Transverse colon (tissue), 4 donors: ENCODE data around the gene SUPT16H.

Experiments
- CTCF ChIP-seq, 5 experiments: fragments of 200-600 bp in 3 of 5; fragments of 450-650 bp in 2 of 5; sonication (generic) in 3 of 5; IDR thresholded peaks; 1 replicate in 2 of 5; 2 replicates in 3 of 5; pipeline ENCODE4 v1.5.1; 2016 to 2017; ENCODE audit warnings: antibody characterized with exemption in 5 of 5, inconsistent platforms in 3 of 5, mild to moderate bottlenecking in 2 of 5, moderate library complexity in 1 of 5
- EP300 ChIP-seq: sonication (generic); formaldehyde crosslinking; IDR thresholded peaks from one replicate; pipeline ENCODE4 v1.6.1; 2017; ENCODE audit warnings: antibody characterized with exemption, low read depth
- POLR2A ChIP-seq: fragments of 450-650 bp; IDR thresholded peaks from one replicate; pipeline ENCODE4 v1.6.1; 2016; ENCODE audit warnings: antibody characterized with exemption, mild to moderate bottlenecking, moderate library complexity
- POLR2AphosphoS5 ChIP-seq, 3 donors: sonication (generic); formaldehyde crosslinking; IDR thresholded peaks; one replicate each; pipeline ENCODE4 v1.6.1; 2016; ENCODE audit warnings: antibody characterized with exemption in 3 of 3

- TF ChIP-seq CTCF (IDR thresholded peaks at IDR 0.05) (no peak), EP300 (no peak), POLR2A (no peak), POLR2AphosphoS5 (IDR thresholded peaks at IDR 0.05) (no peak)
These were observed 31.2 kb downstream of the SUPT16H start for GRCh38 chr14:21352587-21352986.
